Kidney (tissue), 14 donors: Measurements from ENCODE around the gene RBM47. TPM values are rescaled to one million over a fixed set of nuclear protein-coding genes. Genes with fewer than 3 reads are reported as not detected.
A peak's percentile ranks its signal among the peaks of the same experiment; 100 is the strongest.

Source experiments
- DNase-seq, 5 donors: peaks; one replicate each; pipeline ENCODE4 v3.0.0-alpha.2; 2013 to 2020
- FAIRE-seq: peaks from 2 replicates; lab custom pipeline; 2012; peaks lifted over from hg19 to GRCh38; lab: Jason Lieb, UNC
- H3K27ac ChIP-seq, 2 donors: one replicate each; pipeline ENCODE4 v1.7.0; 2013; ENCODE audit warnings: low read depth in 2 of 2, low read length in 2 of 2, inconsistent platforms in 1 of 2
- H3K27me3 ChIP-seq: one replicate; pipeline ENCODE4 v1.7.1; 2013; ENCODE audit warnings: low read length, inconsistent platforms; ENCODE audit not compliant: control insufficient read depth, insufficient read depth
- H3K36me3 ChIP-seq, 3 donors: one replicate each; pipeline versions ENCODE4 v1.7.0 to v1.7.1; 2013; ENCODE audit warnings: low read length in 3 of 3, control low read depth in 1 of 3, inconsistent platforms in 1 of 3; ENCODE audit not compliant: insufficient read depth in 3 of 3, control insufficient read depth in 2 of 3
- H3K4me1 ChIP-seq, 3 donors: one replicate each; pipeline versions ENCODE4 v1.7.0 to v1.7.1; 2013; ENCODE audit warnings: low read length in 3 of 3, inconsistent platforms in 1 of 3, low read depth in 1 of 3; ENCODE audit not compliant: control insufficient read depth in 2 of 3, insufficient read depth in 2 of 3
- H3K4me3 ChIP-seq, 3 donors: one replicate each; pipeline versions ENCODE4 v1.7.0 to v1.8.1; 2013; ENCODE audit warnings: low read length in 3 of 3, control low read depth in 1 of 3, inconsistent platforms in 1 of 3
- H3K9ac ChIP-seq, 3 donors: one replicate each; pipeline versions ENCODE4 v1.7.0 to v1.7.1; 2013; ENCODE audit warnings: low read length in 3 of 3, control low read depth in 1 of 3, inconsistent platforms in 1 of 3
- H3K9me3 ChIP-seq, 3 donors: one replicate each; pipeline versions ENCODE4 v1.7.0 to v1.7.1; 2013; ENCODE audit warnings: low read length in 3 of 3, control low read depth in 1 of 3, inconsistent platforms in 1 of 3; ENCODE audit not compliant: control insufficient read depth in 2 of 3, insufficient read depth in 1 of 3
- CTCF ChIP-seq: IDR thresholded peaks from 3 replicates; pipeline ENCODE4 v1.5.1; 2012; ENCODE audit warnings: mild to moderate bottlenecking, moderate library complexity, borderline replicate concordance; ENCODE audit not compliant: insufficient read depth; ENCODE audit errors: extremely low read depth
- intact Hi-C: fragments of 100-400 bp; cut with DNase I; formaldehyde crosslinking; loops from one replicate; pipeline ENCODE4 v1.11.1; 2022
- polyA plus RNA-seq: library from polyadenylated mRNA; stranded (reverse); fragments of 350-450 nt; fragmentation: Illumina TruSeq; extraction: RNeasy Lipid Tissue Mini Kit (QIAGEN cat#74804); gene quantifications from one replicate; pipeline ENCODE4 v1.2.3, GENCODE V29; 2014; ENCODE audit warnings: low read depth, low replicate concordance; ENCODE audit not compliant: insufficient read depth
- total RNA-seq: library from RNA; stranded (reverse); fragmentation: NEBNext Ultra II Directional; extraction: Animal tissue kit (Norgen Biotek cat#: 25700); gene quantifications from one replicate; pipeline ENCODE4 v1.2.1, GENCODE V29; 2021
- donor health status: control.
- donor health status: control.
- donor health status: control.
- donor health status: control.
- donor health status: control.
- donor health status: DM: yes; HTN: yes; CAD: no.
- donor health status: Normal renal cell carcinoma (clear cell type).

RBM47 gene
- total and polyA plus RNA-seq, 2 donors from 2014 or later, result 61.5 to 124 TPM

- no peak overlapping the region for H3K9ac ChIP-seq
- H3K27ac ChIP-seq, result no peak overlapping the region
- H3K27me3 ChIP-seq, result no peaks in the 10 kb centered on the region
- no peak overlapping the region for H3K4me3 ChIP-seq
- DNase-seq (no peak), FAIRE-seq (no peak)
- no peaks in the 10 kb centered on the region for H3K9me3 ChIP-seq
- H3K4me1 ChIP-seq, result peaks cover 0 to 24% (median 17%) of the 10 kb centered on the region in 3 donors
- intact Hi-C loops, result no loop called here
- TF ChIP-seq CTCF, result no peak
- no peaks in the 10 kb centered on the region for H3K36me3 ChIP-seq
Measured at GRCh38 chr4:40582413-40582812, 47.3 kb downstream of the RBM47 start.

GRCh38 chr4:40581254-40582140 is 48.2 kb downstream of the RBM47 start:
- FAIRE-seq, result no peak
- H3K36me3 ChIP-seq, result no peaks in the 10 kb centered on the region

GRCh38 chr4:40579983-40580382 is 49.7 kb downstream of the RBM47 start:
- H3K4me3 ChIP-seq, result no peak overlapping the region
- FAIRE-seq (no peak), DNase-seq (no peak)
- no peaks in the 10 kb centered on the region for H3K9me3 ChIP-seq
- peaks cover 3 to 18% (median 14%) of the 10 kb centered on the region in 3 donors for H3K4me1 ChIP-seq
- intact Hi-C loops, result no loop called here
- no peaks in the 10 kb centered on the region for H3K36me3 ChIP-seq
- no peak overlapping the region for H3K9ac ChIP-seq
- H3K27ac ChIP-seq, result peak overlapping the region in 1 of 2 donors; percentile 34
- TF ChIP-seq CTCF, result no peak
- no peaks in the 10 kb centered on the region for H3K27me3 ChIP-seq

More at GRCh38 chr4:40581254-40582140, 48.2 kb downstream of the RBM47 start:
- H3K4me1 ChIP-seq, result peaks cover 3 to 19% (median 9%) of the 10 kb centered on the region in 3 donors
- H3K27ac ChIP-seq, result peak overlapping the region in 1 of 2 donors; percentile 73
- H3K27me3 ChIP-seq, result no peaks in the 10 kb centered on the region
- no peaks in the 10 kb centered on the region for H3K9me3 ChIP-seq
- no peak overlapping the region for H3K4me3 ChIP-seq
- no peak overlapping the region for H3K9ac ChIP-seq
- intact Hi-C loops, result no loop called here
- no peak for TF ChIP-seq CTCF
- DNase-seq, result no peak
